ENCODE data around the gene SLC6A1. TPM values are rescaled to one million over a fixed set of nuclear protein-coding genes. Genes with fewer than 3 reads are reported as not detected.

SLC6A1 gene
- total and polyA plus RNA-seq, 2 of the 4 experiments (the other 2 are of a cell fraction): 0.02 TPM; not detected in 1

- dilution Hi-C loops (cut with HindIII; ENCODE audit: low sequenced_read_pairs, unreplicated experiment) (no loop called here), intact Hi-C loops (cut with micrococcal nuclease) (no loop called here), in situ Hi-C loops (cut with MboI; ENCODE audit: low sequenced_read_pairs) (no loop called here)
- H2BK20ac ChIP-seq (ENCODE audit: low read depth, low read length): no peak overlapping the region
- no peak overlapping the region for H2BK5ac ChIP-seq (ENCODE audit: low read depth, low read length, poor library complexity, severe bottlenecking)
- ChIA-PET POLR2A (ENCODE audit: unreplicated experiment) (no interaction called here), CTCF (interaction anchor here (1.4 kb wide), 1 partner anchor 11 kb away, joined by 3 read pairs; no protein-coding TSS in a partner anchor)
- peaks cover 71% of the 10 kb centered on the region for H3K27me3 ChIP-seq (ENCODE audit: control insufficient read depth, insufficient read depth, low read length)
- H3K36me3 ChIP-seq (ENCODE audit: control insufficient read depth, insufficient read depth, low read length): no peaks in the 10 kb centered on the region
- H2BK15ac ChIP-seq (ENCODE audit: low read depth, low read length): no peak overlapping the region
- 0% methylated on average over 1 of the region's 9 CpGs; no CpG with 5 or more reads in 1 of the 2 experiments for WGBS, 2 experiments (ENCODE audit: extremely low coverage in 2 of 2, insufficient read length in 1 of 2)
- no peak overlapping the region for H3K23ac ChIP-seq (ENCODE audit: low read depth, low read length)
- no peak overlapping the region for H2AFZ ChIP-seq (replicated peaks; ENCODE audit: low read length, poor library complexity)
- no peak overlapping the region for H4K8ac ChIP-seq (ENCODE audit: low read depth in 2 of 2, low read length in 2 of 2)
- no TSS peak for BruUV-seq (replicated peaks)
- no peak overlapping the region for H2AK5ac ChIP-seq (ENCODE audit: low read depth, low read length)
- H3K4me1 ChIP-seq (ENCODE audit: control insufficient read depth, insufficient read depth, low read length): no peaks in the 10 kb centered on the region
- H4K91ac ChIP-seq (ENCODE audit: insufficient read depth, low read depth, low read length): no peak overlapping the region
- no peak overlapping the region for H2AK9ac ChIP-seq (replicated peaks; ENCODE audit: low read depth, low read length, poor library complexity)
- H3K4me3 ChIP-seq (ENCODE audit: insufficient read depth, low read depth, low read length): no peak overlapping the region
- no peaks in the 10 kb centered on the region for H4K20me1 ChIP-seq (ENCODE audit: insufficient read depth, low read length)
- no peak overlapping the region for H3K14ac ChIP-seq (replicated peaks; ENCODE audit: low read depth, low read length)
- H3K9me1 ChIP-seq (ENCODE audit: insufficient read depth, low read length): no peaks in the 10 kb centered on the region
- H3K9ac ChIP-seq (ENCODE audit: low read depth, low read length): no peak overlapping the region
- TF ChIP-seq BHLHE40 (IDR thresholded peaks at IDR 0.05; ENCODE audit: low read depth, low read length) (no peak), ELK1 (IDR thresholded peaks at IDR 0.05; ENCODE audit: borderline replicate concordance, low read depth, low read length) (no peak), USF2 (IDR thresholded peaks at IDR 0.05; ENCODE audit: low read depth, low read length) (no peak)
- H2BK120ac ChIP-seq (ENCODE audit: low read depth, low read length): no peak overlapping the region
- H3K56ac ChIP-seq (ENCODE audit: extremely low read depth, insufficient read depth, low read length): no peak overlapping the region
- H3K79me1 ChIP-seq (ENCODE audit: low read depth in 1 of 2, low read length in 2 of 2): no peaks in the 10 kb centered on the region
- no peaks in the 10 kb centered on the region for H3K9me3 ChIP-seq (ENCODE audit: control insufficient read depth, insufficient read depth, low read length)
- H3K4me2 ChIP-seq (ENCODE audit: low read depth, low read length): no peak overlapping the region
- ATAC-seq (ENCODE audit: low read depth) (no peak), DNase-seq (no peak)
- H3K4ac ChIP-seq (ENCODE audit: low read depth, low read length): no peak overlapping the region
- H4K5ac ChIP-seq (ENCODE audit: low read depth, low read length): no peak overlapping the region
- no peak overlapping the region for H3K27ac ChIP-seq (ENCODE audit: insufficient read depth, low read length)
- no peak overlapping the region for H3K18ac ChIP-seq (ENCODE audit: low read depth, low read length)
Observed at GRCh38 chr3:10993729-10994065, 1.1 kb downstream of the SLC6A1 start.

Measured in IMR-90 (cell line).